ENCODE results near the gene AK5.

Gene AK5

GRCh38 chr1:77354536-77354935 is 72.7 kb downstream of the AK5 start:
- no peak for ATAC-seq
- no peak for DNase-seq

- DNase-seq, result no peak
- ATAC-seq, result no peak
Measured at GRCh38 chr1:77355010-77355409, 73.2 kb downstream of the AK5 start.

GRCh38 chr1:77356136-77356535 is 74.3 kb downstream of the AK5 start:
- ATAC-seq, result no peak

GRCh38 chr1:77360256-77360655 is 78.4 kb downstream of the AK5 start:
- ATAC-seq, result no peak
- DNase-seq, result no peak

More at GRCh38 chr1:77356136-77356535, 74.3 kb downstream of the AK5 start:
- no peak for DNase-seq

GRCh38 chr1:77361621-77362020 is 79.8 kb downstream of the AK5 start:
- no peak for ATAC-seq
- no peak for DNase-seq

- no peak for ATAC-seq
- no peak for DNase-seq
Measured at GRCh38 chr1:77370161-77370560, 88.3 kb downstream of the AK5 start.

GRCh38 chr1:77370583-77371306 is 88.9 kb downstream of the AK5 start:
- ATAC-seq, result peak; percentile 66
- DNase-seq, result no peak

- ATAC-seq, result no peak
- no peak for DNase-seq
Measured at GRCh38 chr1:77371396-77371795, 89.6 kb downstream of the AK5 start.

- no peak for ATAC-seq
- no peak for DNase-seq
Measured at GRCh38 chr1:77373702-77374101, 91.9 kb downstream of the AK5 start.

- ATAC-seq, result no peak
- DNase-seq, result no peak
Measured at GRCh38 chr1:77375541-77375940, 93.7 kb downstream of the AK5 start.

- no peak for ATAC-seq
- DNase-seq, result no peak
Measured at GRCh38 chr1:77375990-77376389, 94.2 kb downstream of the AK5 start.

GRCh38 chr1:77378723-77379535 is 97.1 kb downstream of the AK5 start:
- DNase-seq (no peak), ATAC-seq (peak; percentile 57)

- ATAC-seq, result no peak
Measured at GRCh38 chr1:77382366-77382765, 100.5 kb downstream of the AK5 start.

GRCh38 chr1:77383236-77383635 is 101.4 kb downstream of the AK5 start:
- DNase-seq (no peak), ATAC-seq (no peak)

More at GRCh38 chr1:77382366-77382765, 100.5 kb downstream of the AK5 start:
- DNase-seq, result no peak

- DNase-seq, result no peak
- ATAC-seq, result no peak
Measured at GRCh38 chr1:77385551-77385950, 103.7 kb downstream of the AK5 start.

- DNase-seq (no peak), ATAC-seq (no peak)
Measured at GRCh38 chr1:77386276-77386675, 104.5 kb downstream of the AK5 start.

- DNase-seq (no peak), ATAC-seq (no peak)
Measured at GRCh38 chr1:77387553-77387952, 105.7 kb downstream of the AK5 start.

- DNase-seq, result no peak
- no peak for ATAC-seq
Measured at GRCh38 chr1:77388661-77389060, 106.8 kb downstream of the AK5 start.

GRCh38 chr1:77392486-77392885 is 110.7 kb downstream of the AK5 start:
- DNase-seq (no peak), ATAC-seq (no peak)

GRCh38 chr1:77394166-77394565 is 112.3 kb downstream of the AK5 start:
- no peak for ATAC-seq

GRCh38 chr1:77395051-77395450 is 113.2 kb downstream of the AK5 start:
- ATAC-seq (no peak), DNase-seq (no peak)

More at GRCh38 chr1:77394166-77394565, 112.3 kb downstream of the AK5 start:
- DNase-seq, result no peak

GRCh38 chr1:77398152-77398551 is 116.3 kb downstream of the AK5 start:
- DNase-seq (no peak), ATAC-seq (no peak)

GRCh38 chr1:77399250-77400086 is 117.6 kb downstream of the AK5 start:
- no peak for ATAC-seq
- DNase-seq, result no peak
